ENCODE data around the gene TNFRSF8.
A peak's percentile ranks its signal among the peaks of the same experiment; 100 is the strongest.

DNA sequence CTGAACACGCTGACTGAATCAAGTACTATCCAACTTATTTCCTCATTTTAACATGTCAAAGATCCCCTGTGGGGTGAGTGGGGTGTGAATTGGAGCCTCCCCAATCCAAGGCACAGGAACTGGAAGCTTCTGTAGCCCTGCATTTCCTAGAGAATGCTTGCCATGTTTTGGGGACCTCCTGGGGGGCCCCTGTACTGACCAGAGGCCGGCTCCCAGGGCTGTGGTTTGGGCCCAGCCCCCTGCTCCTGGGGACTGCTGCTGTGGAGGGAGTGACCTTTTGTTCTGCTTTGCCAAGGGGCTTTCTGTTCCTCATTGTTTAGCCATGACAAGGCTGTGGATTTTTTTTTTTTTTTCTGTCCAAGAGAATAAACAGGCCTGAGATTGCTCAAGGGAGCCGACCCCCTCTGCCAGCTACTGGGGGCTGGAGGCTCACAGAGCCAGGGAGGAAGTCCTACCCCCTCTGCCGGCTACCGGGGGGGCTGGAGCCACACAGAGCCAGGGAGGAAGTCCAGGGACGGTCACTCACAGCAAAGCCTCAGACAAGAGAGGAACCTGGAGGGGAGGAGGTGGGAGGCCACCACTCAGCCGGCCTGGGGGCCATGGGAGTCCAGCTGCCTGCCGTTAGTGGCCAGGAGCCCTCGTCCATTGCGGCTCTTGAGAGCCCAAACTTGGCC, 121.0 kb downstream of the TNFRSF8 start:
- TF ChIP-seq POLR2H (tag; IDR thresholded peaks at IDR 0.05; ENCODE audit: low read depth) (no peak), GTF2E2 (tag; IDR thresholded peaks at IDR 0.05) (no peak), ZNF143 (CRISPR knock-in tag; IDR thresholded peaks at IDR 0.05) (no peak), TAF7 (tag; IDR thresholded peaks at IDR 0.05) (no peak), BRF1 (IDR thresholded peaks at IDR 0.05; ENCODE audit: borderline replicate concordance, extremely low read depth, insufficient read length) (no peak)
- TF ChIP-seq, protein P1, sequence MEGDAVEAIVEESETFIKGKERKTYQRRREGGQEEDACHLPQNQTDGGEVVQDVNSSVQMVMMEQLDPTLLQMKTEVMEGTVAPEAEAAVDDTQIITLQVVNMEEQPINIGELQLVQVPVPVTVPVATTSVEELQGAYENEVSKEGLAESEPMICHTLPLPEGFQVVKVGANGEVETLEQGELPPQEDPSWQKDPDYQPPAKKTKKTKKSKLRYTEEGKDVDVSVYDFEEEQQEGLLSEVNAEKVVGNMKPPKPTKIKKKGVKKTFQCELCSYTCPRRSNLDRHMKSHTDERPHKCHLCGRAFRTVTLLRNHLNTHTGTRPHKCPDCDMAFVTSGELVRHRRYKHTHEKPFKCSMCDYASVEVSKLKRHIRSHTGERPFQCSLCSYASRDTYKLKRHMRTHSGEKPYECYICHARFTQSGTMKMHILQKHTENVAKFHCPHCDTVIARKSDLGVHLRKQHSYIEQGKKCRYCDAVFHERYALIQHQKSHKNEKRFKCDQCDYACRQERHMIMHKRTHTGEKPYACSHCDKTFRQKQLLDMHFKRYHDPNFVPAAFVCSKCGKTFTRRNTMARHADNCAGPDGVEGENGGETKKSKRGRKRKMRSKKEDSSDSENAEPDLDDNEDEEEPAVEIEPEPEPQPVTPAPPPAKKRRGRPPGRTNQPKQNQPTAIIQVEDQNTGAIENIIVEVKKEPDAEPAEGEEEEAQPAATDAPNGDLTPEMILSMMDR (IDR thresholded peaks at IDR 0.05 in 2 of 3, conservative IDR thresholded peaks at IDR 0.05 in 1 of 3; ENCODE audit: insufficient read depth in 2 of 3, low read depth in 1 of 3, low read length in 3 of 3), result peak; percentile 15 to 34 (median 30); a peak in 2 of 6 replicates
